Measurements from ENCODE around the gene TMCC1. TPM values are rescaled to one million over a fixed set of nuclear protein-coding genes. Genes with fewer than 3 reads are reported as not detected.

Gene TMCC1
- total and polyA plus RNA-seq, 7 donors: 12.4 to 55.0 (median 38.1) TPM

- H3K27me3 ChIP-seq (ENCODE audit: insufficient read depth in 3 of 3, low read length in 2 of 3): no peaks in the 10 kb centered on the region
- no peaks in the 10 kb centered on the region for H3K9me3 ChIP-seq
- intact Hi-C loops (cut with DNase I): loop anchor here in 1 of 2 donors (5.0 kb wide), 1 partner anchor 67 kb away; no protein-coding TSS in a partner anchor
- no peak overlapping the region for H3K27ac ChIP-seq
- H3K4me3 ChIP-seq: no peak overlapping the region
- TF ChIP-seq CTCF (IDR thresholded peaks at IDR 0.05): no peak
- peaks cover 20% of the 10 kb centered on the region for H3K4me1 ChIP-seq
- ATAC-seq (peak in 3 of 4 donors; percentile 56 to 66 (median 63)), DNase-seq (no peak)
- H3K36me3 ChIP-seq (ENCODE audit: insufficient read depth in 1 of 2, low read depth in 1 of 2): no peaks in the 10 kb centered on the region
- WGBS, 3 donors: 47 to 66% (median 53%) methylated on average over 4 of the region's 4 CpGs
Observed at GRCh38 chr3:129735638-129736037, 157.9 kb downstream of the TMCC1 start.

GRCh38 chr3:129734449-129734848, 159.1 kb downstream of the TMCC1 start:
- ATAC-seq: no peak
- no peaks in the 10 kb centered on the region for H3K9me3 ChIP-seq
- intact Hi-C loops (cut with DNase I): no loop called here
- peaks cover 20% of the 10 kb centered on the region for H3K4me1 ChIP-seq
- 92 to 95% (median 94%) methylated on average over 2 of the region's 2 CpGs for WGBS, 3 donors
- no peaks in the 10 kb centered on the region for H3K36me3 ChIP-seq (ENCODE audit: insufficient read depth in 1 of 2, low read depth in 1 of 2)
- no peaks in the 10 kb centered on the region for H3K27me3 ChIP-seq (ENCODE audit: insufficient read depth in 3 of 3, low read length in 2 of 3)
- TF ChIP-seq CTCF (IDR thresholded peaks at IDR 0.05): no peak
- H3K4me3 ChIP-seq: no peak overlapping the region
- DNase-seq: no peak
- no peak overlapping the region for H3K27ac ChIP-seq

GRCh38 chr3:129732200-129732876, 161.2 kb downstream of the TMCC1 start:
- peaks cover 20% of the 10 kb centered on the region for H3K4me1 ChIP-seq
- no peak overlapping the region for H3K27ac ChIP-seq
- H3K4me3 ChIP-seq: no peak overlapping the region
- no peaks in the 10 kb centered on the region for H3K36me3 ChIP-seq (ENCODE audit: insufficient read depth in 1 of 2, low read depth in 1 of 2)
- no peak for ATAC-seq
- intact Hi-C loops (cut with DNase I): no loop called here
- 93 to 95% (median 93%) methylated on average over 1 of the region's 1 CpG for WGBS, 3 donors
- TF ChIP-seq CTCF (IDR thresholded peaks at IDR 0.05): no peak
- H3K27me3 ChIP-seq (ENCODE audit: insufficient read depth in 3 of 3, low read length in 2 of 3): no peaks in the 10 kb centered on the region
- DNase-seq: no peak
- no peaks in the 10 kb centered on the region for H3K9me3 ChIP-seq

GRCh38 chr3:129727707-129728106, 165.8 kb downstream of the TMCC1 start:
- WGBS, 3 donors: 52 to 66% (median 61%) methylated on average over 2 of the region's 2 CpGs
- no peaks in the 10 kb centered on the region for H3K36me3 ChIP-seq (ENCODE audit: insufficient read depth in 1 of 2, low read depth in 1 of 2)
- no peaks in the 10 kb centered on the region for H3K27me3 ChIP-seq (ENCODE audit: insufficient read depth in 3 of 3, low read length in 2 of 3)
- no peak overlapping the region for H3K27ac ChIP-seq
- TF ChIP-seq CTCF (IDR thresholded peaks at IDR 0.05): no peak
- intact Hi-C loops (cut with DNase I): no loop called here
- no peak for DNase-seq
- no peak for ATAC-seq
- H3K4me1 ChIP-seq: peaks cover 13% of the 10 kb centered on the region
- H3K9me3 ChIP-seq: no peaks in the 10 kb centered on the region
- no peak overlapping the region for H3K4me3 ChIP-seq

Data from psoas muscle (tissue), 8 donors.